HepG2 (cell line): ENCODE data around the gene ADGRG1. TPM values are rescaled to one million over a fixed set of nuclear protein-coding genes. Genes with fewer than 3 reads are reported as not detected.

Experiments
- AFF4 ChIP-seq: sonication (generic); formaldehyde crosslinking; IDR thresholded peaks from 2 replicates; pipeline ENCODE4 v1.4.0; 2020; ENCODE audit warnings: missing genetic modification reagents
- ATF7 ChIP-seq, 2 experiments: fragments of 450-650 bp in 1 of 2; sonication (generic) in 1 of 2; formaldehyde crosslinking in 1 of 2; IDR thresholded peaks; 2 replicates each; pipeline versions ENCODE4 v1.4.0 to v1.6.1; 2016 to 2020; ENCODE audit warnings: antibody characterized with exemption in 1 of 2, mild to moderate bottlenecking in 1 of 2, missing genetic modification reagents in 1 of 2
- CAMTA2 ChIP-seq: sonication (generic); formaldehyde crosslinking; IDR thresholded peaks from 2 replicates; pipeline ENCODE4 v1.4.0; 2020; ENCODE audit warnings: mild to moderate bottlenecking, missing genetic modification reagents, borderline replicate concordance
- HNF4A ChIP-seq: sonication (generic); formaldehyde crosslinking; IDR thresholded peaks from 2 replicates; pipeline ENCODE4 v1.4.0; 2020; ENCODE audit warnings: missing genetic modification reagents
- HNRNPL ChIP-seq: fragments of 200-400 bp; formaldehyde crosslinking; IDR thresholded peaks from 2 replicates; pipeline ENCODE4 v1.6.1; 2017; ENCODE audit warnings: mild to moderate bottlenecking, low read depth, low read length
- KDM6A ChIP-seq: IDR thresholded peaks from 2 replicates; pipeline ENCODE4 v1.6.1; 2016; ENCODE audit warnings: low read depth
- NR2F2 ChIP-seq: IDR thresholded peaks from 2 replicates; pipeline ENCODE4 v1.6.1; 2012; ENCODE audit warnings: low read depth, inconsistent platforms, borderline replicate concordance
- SIX4 ChIP-seq: sonication (generic); formaldehyde crosslinking; IDR thresholded peaks from 2 replicates; pipeline ENCODE4 v1.4.0; 2020; ENCODE audit warnings: missing genetic modification reagents
- SPEN ChIP-seq: sonication (generic); formaldehyde crosslinking; IDR thresholded peaks from 2 replicates; pipeline ENCODE4 v1.5.1; 2020; ENCODE audit warnings: low read depth, mild to moderate bottlenecking, missing genetic modification reagents
- TRIM24 ChIP-seq: sonication (generic); formaldehyde crosslinking; IDR thresholded peaks from 2 replicates; pipeline ENCODE4 v1.8.0; 2022; ENCODE audit warnings: mild to moderate bottlenecking, missing genetic modification reagents
- USF2 ChIP-seq, 2 experiments: sonication (generic) in 1 of 2; formaldehyde crosslinking in 1 of 2; IDR thresholded peaks; 2 replicates each; pipeline versions ENCODE4 v1.5.1 to v1.6.1; 2011 to 2020; ENCODE audit warnings: borderline replicate concordance in 1 of 2, low read depth in 1 of 2, low read length in 1 of 2, mild to moderate bottlenecking in 1 of 2, missing genetic modification reagents in 1 of 2, moderate library complexity in 1 of 2
- ZBTB37 ChIP-seq: sonication (generic); formaldehyde crosslinking; IDR thresholded peaks from 2 replicates; pipeline ENCODE4 v1.4.0; 2020; ENCODE audit warnings: mild to moderate bottlenecking, missing genetic modification reagents
- ZBTB38 ChIP-seq: sonication (generic); formaldehyde crosslinking; IDR thresholded peaks from 2 replicates; pipeline ENCODE4 v1.5.1; 2020; ENCODE audit warnings: mild to moderate bottlenecking, missing genetic modification reagents
- ZFP91 ChIP-seq: sonication (generic); formaldehyde crosslinking; IDR thresholded peaks from 2 replicates; pipeline ENCODE4 v1.9.0; 2022; ENCODE audit warnings: missing genetic modification reagents, mild to moderate bottlenecking, borderline replicate concordance
- ZNF260 ChIP-seq: sonication (generic); formaldehyde crosslinking; IDR thresholded peaks from 2 replicates; pipeline ENCODE4 v1.4.0; 2020; ENCODE audit warnings: missing genetic modification reagents, low read depth, mild to moderate bottlenecking, borderline replicate concordance
- polyA plus RNA-seq, 8 experiments: library from polyadenylated mRNA; depleted of rRNA in 3 of 8; stranded (reverse) in 7 of 8; unstranded in 1 of 8; fragments of >200 nt; fragmentation: Illumina TruSeq in 4 of 8; extraction: Trizol in 4 of 8; gene quantifications; 2 replicates each; pipeline versions ENCODE4 v1.2.1 to v1.2.3, GENCODE V29; 2011 to 2016; ENCODE audit warnings: low read depth in 4 of 8, missing spikeins in 1 of 8, mixed read lengths in 1 of 8; ENCODE audit not compliant: insufficient read depth in 1 of 8
- total RNA-seq, 5 experiments: library from RNA; depleted of rRNA; stranded (reverse); fragments of >200 nt; fragmentation: Illumina TruSeq; extraction: Trizol; gene quantifications; 2 replicates each; pipeline ENCODE4 v1.2.3, GENCODE V29; 2016; ENCODE audit warnings: low read depth in 1 of 5

The ADGRG1 gene
- total and polyA plus RNA-seq, 2 of the 13 experiments (the other 11 are each of a cell fraction or from before 2014, with no cell fraction given), result 2.7 to 5.9 TPM

GRCh38 chr16:57688487-57688986 is 60.1 kb downstream of the ADGRG1 start (continued):
- no peak for TF ChIP-seq ZBTB37
- TF ChIP-seq ZFP91, result 0 out of 2 replicates have a peak, but pooled peaks have one; percentile 1
- TF ChIP-seq ATF7 (IDR thresholded peaks at IDR 0.05), result no peak
- 0 out of 2 replicates have a peak, but pooled peaks have one; percentile 4 for TF ChIP-seq ATF7 (CRISPR knock-in tag; IDR thresholded peaks at IDR 0.05)
- TF ChIP-seq KDM6A, result no peak
- 0 out of 2 replicates have a peak, but pooled peaks have one; percentile 37 for TF ChIP-seq ZBTB38 (CRISPR knock-in tag)
- 0 out of 2 replicates have a peak, but pooled peaks have one; percentile 17 for TF ChIP-seq NR2F2
- TF ChIP-seq ZNF260 (CRISPR knock-in tag), result no peak
- TF ChIP-seq SPEN, result no peak
- TF ChIP-seq HNF4A, result peak; percentile 46; the same call in 1 of the 2 replicates
- no peak for TF ChIP-seq USF2 (IDR thresholded peaks at IDR 0.05; ENCODE audit: low read depth, low read length)
- TF ChIP-seq USF2 (CRISPR knock-in tag; IDR thresholded peaks at IDR 0.05; ENCODE audit: borderline replicate concordance), result 0 out of 2 replicates have a peak, but pooled peaks have one; percentile 58
- TF ChIP-seq CAMTA2 (CRISPR knock-in tag), result no peak
- TF ChIP-seq HNRNPL, result no peak
- no peak for TF ChIP-seq TRIM24
- TF ChIP-seq AFF4, result no peak
- TF ChIP-seq SIX4 (CRISPR knock-in tag), result no peak
